Nephron (organoid): ENCODE measurements around the gene MED25.

Experiments used
- H3K27ac Mint-ChIP-seq, 3 experiments: 2 replicates each; pipeline ENCODE4 v1.8.0; 2020; ENCODE audit warnings: mixed read lengths in 3 of 3, mild to moderate bottlenecking in 2 of 3, moderate library complexity in 1 of 3
- H3K27me3 Mint-ChIP-seq: 2 replicates; pipeline ENCODE4 v1.8.0; 2021; ENCODE audit warnings: low read depth, mild to moderate bottlenecking, moderate library complexity, mixed read lengths
- H3K36me3 Mint-ChIP-seq: 2 replicates; pipeline ENCODE4 v1.8.0; 2020; ENCODE audit warnings: low read depth, mixed read lengths
- H3K4me1 Mint-ChIP-seq: 2 replicates; pipeline ENCODE4 v1.8.0; 2020; ENCODE audit warnings: mixed read lengths
- H3K4me3 Mint-ChIP-seq, 3 experiments: 2 replicates each; pipeline ENCODE4 v1.8.0; 2020; ENCODE audit warnings: mild to moderate bottlenecking in 3 of 3, mixed read lengths in 3 of 3, moderate library complexity in 2 of 3
- H3K9me3 Mint-ChIP-seq: 2 replicates; pipeline ENCODE4 v1.8.0; 2020; ENCODE audit warnings: mixed read lengths
- TF ChIP-seq, protein P1 (sequence below), 3 experiments: fragments of 200-600 bp; sonication (generic); IDR thresholded peaks; one replicate each; pipeline ENCODE4 v1.5.0; 2021; ENCODE audit warnings: antibody characterized with exemption in 3 of 3; ENCODE audit not compliant: unreplicated experiment in 3 of 3

The MED25 gene

DNA sequence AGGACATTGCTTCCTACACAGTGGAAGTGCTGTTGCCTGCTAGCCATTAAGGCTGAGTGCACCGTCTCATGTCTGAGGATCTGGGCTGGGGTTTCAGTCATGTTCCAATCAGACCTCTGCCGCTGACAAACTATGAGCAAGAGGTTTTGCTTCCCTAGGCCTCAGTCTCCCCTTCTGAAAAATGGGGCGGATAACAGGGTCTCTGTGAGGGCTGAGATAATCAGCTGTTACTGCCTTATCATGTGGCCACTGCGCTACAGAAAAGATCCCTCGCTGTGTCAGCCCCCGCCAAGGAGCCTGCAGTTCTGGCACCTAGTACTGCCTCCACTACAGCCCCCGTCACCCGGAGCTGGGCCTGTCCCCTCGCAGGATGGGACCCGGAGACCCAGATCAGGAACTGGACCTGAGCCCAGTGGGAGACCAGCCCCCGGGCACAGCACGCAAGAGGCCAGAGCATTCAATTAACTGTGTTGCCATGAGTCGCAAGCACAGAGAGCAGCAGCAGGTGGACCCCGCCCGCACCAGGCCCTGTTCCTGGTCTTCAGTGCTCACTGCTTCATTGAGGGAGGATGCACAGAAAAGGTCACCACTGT, 52.3 kb downstream of the MED25 start:
- peaks cover 33% of the 10 kb centered on the region for H3K4me1 Mint-ChIP-seq
- peak overlapping the region in 2 of 3 experiments; percentile 92 to 93 for H3K4me3 Mint-ChIP-seq
- peaks cover 6% of the 10 kb centered on the region for H3K36me3 Mint-ChIP-seq
- TF ChIP-seq, protein P1, sequence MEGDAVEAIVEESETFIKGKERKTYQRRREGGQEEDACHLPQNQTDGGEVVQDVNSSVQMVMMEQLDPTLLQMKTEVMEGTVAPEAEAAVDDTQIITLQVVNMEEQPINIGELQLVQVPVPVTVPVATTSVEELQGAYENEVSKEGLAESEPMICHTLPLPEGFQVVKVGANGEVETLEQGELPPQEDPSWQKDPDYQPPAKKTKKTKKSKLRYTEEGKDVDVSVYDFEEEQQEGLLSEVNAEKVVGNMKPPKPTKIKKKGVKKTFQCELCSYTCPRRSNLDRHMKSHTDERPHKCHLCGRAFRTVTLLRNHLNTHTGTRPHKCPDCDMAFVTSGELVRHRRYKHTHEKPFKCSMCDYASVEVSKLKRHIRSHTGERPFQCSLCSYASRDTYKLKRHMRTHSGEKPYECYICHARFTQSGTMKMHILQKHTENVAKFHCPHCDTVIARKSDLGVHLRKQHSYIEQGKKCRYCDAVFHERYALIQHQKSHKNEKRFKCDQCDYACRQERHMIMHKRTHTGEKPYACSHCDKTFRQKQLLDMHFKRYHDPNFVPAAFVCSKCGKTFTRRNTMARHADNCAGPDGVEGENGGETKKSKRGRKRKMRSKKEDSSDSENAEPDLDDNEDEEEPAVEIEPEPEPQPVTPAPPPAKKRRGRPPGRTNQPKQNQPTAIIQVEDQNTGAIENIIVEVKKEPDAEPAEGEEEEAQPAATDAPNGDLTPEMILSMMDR (IDR thresholded peaks at IDR 0.05; ENCODE audit: unreplicated experiment in 3 of 3) = no peak
- peak overlapping the region in 2 of 3 experiments; percentile 71 to 97 for H3K27ac Mint-ChIP-seq
- H3K27me3 Mint-ChIP-seq = no peaks in the 10 kb centered on the region
- H3K9me3 Mint-ChIP-seq = no peaks in the 10 kb centered on the region

DNA sequence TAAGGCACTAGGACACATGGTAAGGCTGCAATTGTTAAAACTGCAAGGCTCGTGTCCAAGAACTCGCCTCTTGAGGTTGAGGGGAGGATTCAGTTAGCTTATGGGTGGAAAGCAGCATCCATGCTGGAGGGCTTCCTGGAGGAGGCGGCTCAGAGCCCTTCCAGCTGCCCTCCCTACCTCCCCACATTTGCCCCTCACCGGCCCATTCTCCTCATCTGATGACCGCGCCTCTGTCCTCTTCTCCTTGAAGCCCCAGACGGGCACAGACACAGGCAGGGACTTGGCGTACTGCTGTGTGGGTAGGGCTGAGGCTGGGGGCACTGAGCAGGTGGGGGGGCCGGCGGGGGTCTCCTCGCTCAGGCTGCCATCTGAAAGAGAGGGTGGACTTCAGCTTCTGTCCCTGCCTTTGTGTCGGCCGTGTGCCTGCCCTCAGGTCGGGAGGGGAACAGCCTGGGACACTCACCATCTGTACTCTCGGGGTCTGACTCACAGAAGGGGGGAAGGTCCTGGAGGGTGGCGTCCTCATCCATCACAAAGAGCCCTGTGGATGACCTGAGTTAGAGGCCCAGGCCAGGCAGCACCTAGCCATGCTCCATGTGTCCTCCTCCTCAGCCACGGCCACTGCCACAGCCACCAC, 53.4 kb downstream of the MED25 start:
- H3K27me3 Mint-ChIP-seq = no peaks in the 10 kb centered on the region
- peak overlapping the region; percentile 65 to 81 (median 80) for H3K27ac Mint-ChIP-seq
- TF ChIP-seq, protein P1 (IDR thresholded peaks at IDR 0.05; ENCODE audit: unreplicated experiment in 3 of 3) = no peak
- peaks cover 23% of the 10 kb centered on the region for H3K4me1 Mint-ChIP-seq
- no peaks in the 10 kb centered on the region for H3K9me3 Mint-ChIP-seq
- H3K4me3 Mint-ChIP-seq = peak overlapping the region; percentile 42 to 85 (median 78)
- peaks cover 6% of the 10 kb centered on the region for H3K36me3 Mint-ChIP-seq

DNA sequence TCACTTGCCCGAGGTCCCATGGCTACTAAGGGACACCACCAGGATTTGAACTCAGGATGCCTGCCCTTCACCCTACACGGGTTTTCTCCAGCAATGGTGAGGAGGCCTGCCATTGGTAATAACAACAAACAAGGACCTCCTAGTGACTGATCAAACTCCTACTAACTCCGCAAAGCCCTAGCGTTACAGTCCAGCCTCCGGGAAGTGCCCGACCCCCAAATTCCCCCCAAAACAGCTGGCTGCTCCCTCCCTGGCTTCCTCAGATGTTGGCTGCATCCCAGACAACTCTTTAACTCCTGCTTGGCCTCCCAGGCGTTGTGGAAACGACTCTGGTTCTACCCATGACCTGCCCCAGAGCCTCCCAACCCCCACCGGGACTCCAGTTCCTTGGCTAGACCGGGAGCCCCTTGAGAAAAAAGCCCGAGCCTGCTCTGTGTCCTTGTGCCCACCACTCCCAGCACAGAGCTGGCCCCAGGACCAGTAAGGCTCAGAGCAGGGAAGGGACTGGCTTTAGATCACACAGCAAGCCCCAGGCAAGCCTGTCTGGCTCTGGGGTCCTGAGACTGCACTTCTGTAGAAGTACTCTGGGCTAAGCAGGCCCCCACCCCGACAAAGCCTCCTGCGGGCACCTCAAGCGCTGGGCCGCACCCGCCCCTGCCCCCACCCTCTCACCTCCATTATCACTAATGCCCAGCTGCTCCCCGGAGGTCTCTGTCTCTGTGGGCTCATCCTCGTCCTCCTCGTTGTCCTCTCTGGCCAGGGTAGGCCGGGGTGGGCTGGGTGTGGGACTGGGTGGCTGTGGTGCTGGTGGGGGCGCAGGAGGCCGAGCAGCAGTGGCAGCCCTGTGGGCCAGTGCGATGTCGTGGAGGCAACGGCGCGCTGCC, 54.4 kb downstream of the MED25 start:
- Mint-ChIP-seq H3K27ac (peak overlapping the region; percentile 65 to 81 (median 80)), H3K36me3 (peaks cover 6% of the 10 kb centered on the region), H3K27me3 (no peaks in the 10 kb centered on the region), H3K9me3 (no peaks in the 10 kb centered on the region), H3K4me1 (peaks cover 13% of the 10 kb centered on the region), H3K4me3 (peak overlapping the region; percentile 42 to 85 (median 78))
- TF ChIP-seq, protein P1 (IDR thresholded peaks at IDR 0.05; ENCODE audit: unreplicated experiment in 3 of 3) = no peak

DNA sequence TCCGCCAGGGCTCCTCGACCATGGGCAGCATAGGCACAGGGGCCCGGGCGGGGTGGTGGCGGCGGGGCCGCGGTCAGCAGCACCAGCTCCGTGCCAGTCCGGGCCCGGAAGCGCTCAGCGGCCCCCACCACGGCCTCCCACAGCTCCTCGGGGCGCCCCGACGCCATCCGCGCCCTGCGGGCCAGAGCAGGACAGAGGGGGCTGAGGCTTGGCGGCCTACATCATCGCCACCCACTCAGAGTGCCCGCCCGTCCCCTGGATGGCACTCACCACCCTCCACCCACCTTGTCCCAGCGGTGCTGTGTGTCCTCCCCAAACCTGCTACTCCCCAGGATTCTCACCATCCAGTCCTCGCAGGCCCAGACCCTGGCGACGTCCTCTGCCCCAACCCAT, 55.0 kb downstream of the MED25 start:
- TF ChIP-seq, protein P1 (IDR thresholded peaks at IDR 0.05; ENCODE audit: unreplicated experiment in 3 of 3) = no peak
- H3K4me1 Mint-ChIP-seq = peaks cover 13% of the 10 kb centered on the region
- H3K27me3 Mint-ChIP-seq = no peaks in the 10 kb centered on the region
- H3K9me3 Mint-ChIP-seq = no peaks in the 10 kb centered on the region
- no peak overlapping the region for H3K27ac Mint-ChIP-seq
- H3K36me3 Mint-ChIP-seq = peaks cover 8% of the 10 kb centered on the region
- peak overlapping the region in 1 of 3 experiments; percentile 33 for H3K4me3 Mint-ChIP-seq

DNA sequence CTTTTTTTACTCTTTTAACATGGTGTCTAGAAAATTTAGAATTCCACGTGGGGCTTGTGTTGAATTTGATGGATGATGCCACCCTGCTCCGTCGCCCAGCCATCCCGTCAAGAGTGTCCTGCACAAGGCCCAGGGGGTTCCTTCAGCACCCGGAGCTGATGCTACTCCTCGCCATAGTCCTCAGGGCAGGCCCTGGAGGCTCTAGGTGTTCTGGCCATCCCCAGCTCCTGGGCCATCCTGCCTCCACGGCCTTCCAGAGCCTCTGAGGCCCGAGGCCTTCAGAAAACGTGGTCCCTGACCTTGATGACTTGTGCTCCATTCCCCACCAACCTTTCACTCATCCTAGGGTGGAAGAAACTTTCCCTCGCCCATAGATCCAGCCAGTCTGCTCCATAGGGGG, 55.7 kb downstream of the MED25 start:
- Mint-ChIP-seq H3K4me3 (peak overlapping the region in 2 of 3 experiments; percentile 31 to 33), H3K4me1 (peaks cover 14% of the 10 kb centered on the region), H3K27me3 (no peaks in the 10 kb centered on the region), H3K36me3 (peaks cover 13% of the 10 kb centered on the region), H3K9me3 (no peaks in the 10 kb centered on the region), H3K27ac (peak overlapping the region in 1 of 3 experiments; percentile 41)
- TF ChIP-seq, protein P1 (IDR thresholded peaks at IDR 0.05; ENCODE audit: unreplicated experiment in 3 of 3) = no peak
